GM18505 (cell line): ENCODE measurements around the gene OPTC.

ENCODE experiments used
- ATAC-seq: cut with Tn5 transposase; IDR thresholded peaks from one replicate; pipeline ENCODE4 v1.9.1; 2021; ENCODE audit not compliant: unreplicated experiment
- POLR2A ChIP-seq: IDR thresholded peaks from 4 replicates; pipeline ENCODE4 v1.6.1; 2011; ENCODE audit warnings: borderline replicate concordance; ENCODE audit not compliant: insufficient read depth, insufficient read length; ENCODE audit errors: extremely low read depth

Gene OPTC

DNA sequence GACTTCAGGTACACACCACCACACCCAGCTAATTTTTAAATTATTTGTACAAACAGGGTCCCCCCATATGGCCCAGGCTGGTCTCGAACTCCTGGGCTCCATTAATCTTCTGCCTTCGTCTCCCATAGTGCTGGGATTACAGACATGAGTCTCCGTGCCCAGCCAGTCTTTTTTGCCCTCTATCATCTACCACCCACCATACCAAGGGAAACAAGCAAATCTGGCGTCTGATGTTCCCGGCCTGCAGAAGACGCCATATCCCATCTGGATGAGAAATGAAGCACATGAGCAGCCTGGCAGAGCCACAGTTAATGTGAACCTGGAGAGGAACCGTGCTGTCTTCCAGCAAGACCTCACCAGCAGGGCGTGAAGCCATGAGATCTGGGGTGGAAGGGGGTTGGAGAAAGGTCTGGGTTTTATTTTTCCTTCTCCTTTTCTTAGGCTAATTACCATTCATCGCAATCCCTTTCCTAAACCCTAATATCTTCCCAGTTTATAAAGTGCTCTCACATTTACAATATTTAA lies 20.1 kb upstream of the OPTC start:
- TF ChIP-seq POLR2A = no peak
- ATAC-seq = no peak

DNA sequence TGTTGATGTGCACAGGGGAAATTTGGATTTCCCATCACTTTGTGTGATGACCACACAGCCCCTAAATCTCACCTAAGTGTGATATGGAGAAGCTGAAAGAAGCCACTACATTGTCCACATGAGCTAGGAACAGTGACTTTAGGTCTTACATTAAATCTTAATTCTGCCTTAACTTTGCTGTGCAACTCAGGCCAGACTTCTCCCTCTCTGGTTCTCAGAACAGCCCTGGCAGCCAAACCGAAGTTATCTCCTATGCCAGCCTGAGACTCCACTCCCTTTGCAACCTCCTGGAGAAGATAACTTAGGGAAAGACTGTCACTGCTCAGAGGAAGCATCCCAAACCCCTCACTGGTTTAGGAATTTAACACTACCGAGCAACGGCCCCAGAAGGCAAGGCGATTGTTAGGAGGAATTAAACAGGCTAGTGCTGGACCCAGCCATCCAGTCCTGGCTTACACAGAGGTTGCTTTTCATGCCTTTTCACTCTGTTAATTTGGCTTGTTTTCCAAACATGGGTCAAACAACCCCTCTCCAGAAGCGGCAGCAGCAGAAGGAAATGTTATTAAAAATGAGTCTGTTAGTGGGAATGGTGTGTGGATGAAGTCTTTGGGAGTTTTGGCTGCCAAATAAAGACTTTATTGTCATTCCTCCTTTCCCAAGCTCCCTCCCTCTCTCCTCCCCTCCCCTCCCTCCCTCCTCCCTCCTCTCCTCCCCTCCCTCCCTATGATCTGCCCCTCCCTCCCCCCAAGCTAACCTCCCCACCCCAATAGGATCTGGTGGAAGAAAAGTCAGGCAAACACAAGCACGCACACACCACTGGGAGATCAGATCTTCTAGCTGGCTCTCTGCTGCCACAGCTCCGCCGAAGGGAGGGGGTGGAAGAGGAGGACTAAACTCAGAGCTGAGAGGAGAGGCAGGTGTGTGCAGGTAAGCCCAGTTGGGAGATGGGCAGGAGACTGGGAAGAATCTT lies 18.7 kb upstream of the OPTC start, which contains the start of gene PRELP:
Gene PRELP, plus strand, starts transcription at position 795 of the 970 bp plus-strand sequence. CDS start 7,379 bp downstream, outside the sequence.
- no peak for ATAC-seq
- TF ChIP-seq POLR2A = no peak

DNA sequence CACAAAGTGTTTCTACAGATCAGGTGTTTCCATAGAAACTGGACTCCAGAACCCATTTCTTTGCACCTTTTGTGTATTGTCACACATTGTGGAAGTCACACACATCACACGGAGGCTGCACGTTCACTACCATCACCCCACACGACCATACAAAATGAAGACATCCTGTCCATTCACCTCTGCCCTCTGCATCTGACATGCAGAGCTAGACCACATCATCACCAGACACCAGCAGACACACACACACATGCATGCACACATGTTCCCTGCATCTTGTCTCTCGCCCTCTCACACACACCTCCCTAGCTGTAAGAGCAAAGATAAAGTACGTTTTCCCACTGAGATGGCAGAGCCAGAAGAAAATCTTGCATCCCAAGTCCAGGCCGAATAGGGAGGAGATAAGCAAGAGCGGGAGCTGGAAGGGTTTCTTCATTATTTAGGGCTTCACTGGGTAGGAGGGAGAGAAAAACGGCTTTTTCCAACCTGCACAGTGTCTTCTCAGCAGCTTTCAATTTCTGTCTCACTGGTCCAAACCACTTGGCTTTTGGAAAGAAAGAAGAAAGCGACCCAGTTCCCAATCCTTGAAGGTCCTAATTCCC lies 17.6 kb upstream of the OPTC start:
- no peak for TF ChIP-seq POLR2A
- ATAC-seq = no peak

DNA sequence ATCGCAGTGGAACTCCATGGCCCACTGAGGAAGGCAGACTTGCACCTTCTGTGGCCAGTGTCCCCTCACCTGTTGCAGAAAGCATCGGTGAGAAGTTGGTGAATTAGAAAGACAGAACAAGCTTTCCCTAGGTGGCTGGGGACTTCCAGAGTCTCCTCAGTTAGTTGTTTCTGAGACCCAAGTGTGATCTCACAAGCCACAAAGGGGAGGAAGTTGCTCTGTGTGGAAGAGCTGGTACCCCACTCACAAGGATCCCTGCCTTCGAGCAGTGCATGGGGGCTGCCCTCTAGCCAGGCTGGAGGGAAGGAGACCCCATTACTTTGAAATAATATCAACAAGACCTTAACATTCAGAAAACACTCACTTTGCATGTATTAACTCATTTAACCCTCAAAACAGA lies 16.2 kb upstream of the OPTC start:
- no peak for TF ChIP-seq POLR2A
- ATAC-seq = no peak

DNA sequence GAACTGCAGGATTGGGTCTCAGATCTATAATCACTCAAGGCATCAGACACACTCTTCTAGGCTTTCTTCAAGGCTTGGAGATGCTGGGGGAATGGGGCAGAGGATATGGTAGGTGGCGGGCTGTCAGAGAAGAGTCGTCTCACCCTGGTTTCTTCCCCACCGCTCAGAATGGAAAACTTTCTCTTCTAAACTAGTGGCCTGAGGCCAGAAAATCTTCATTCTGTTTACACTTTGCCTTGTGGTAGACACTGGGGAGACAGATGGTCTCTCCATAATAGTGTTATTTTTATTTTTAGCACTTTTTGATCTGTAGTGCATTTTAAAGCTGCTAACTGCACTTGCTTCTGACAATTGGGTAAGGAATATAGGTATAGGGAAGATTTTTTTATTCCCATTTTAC lies 15.7 kb upstream of the OPTC start:
- no peak for ATAC-seq
- no peak for TF ChIP-seq POLR2A

- ATAC-seq = no peak
- TF ChIP-seq POLR2A = no peak
Measured at GRCh38 chr1:203478986-203479385, 15.0 kb upstream of the OPTC start.

DNA sequence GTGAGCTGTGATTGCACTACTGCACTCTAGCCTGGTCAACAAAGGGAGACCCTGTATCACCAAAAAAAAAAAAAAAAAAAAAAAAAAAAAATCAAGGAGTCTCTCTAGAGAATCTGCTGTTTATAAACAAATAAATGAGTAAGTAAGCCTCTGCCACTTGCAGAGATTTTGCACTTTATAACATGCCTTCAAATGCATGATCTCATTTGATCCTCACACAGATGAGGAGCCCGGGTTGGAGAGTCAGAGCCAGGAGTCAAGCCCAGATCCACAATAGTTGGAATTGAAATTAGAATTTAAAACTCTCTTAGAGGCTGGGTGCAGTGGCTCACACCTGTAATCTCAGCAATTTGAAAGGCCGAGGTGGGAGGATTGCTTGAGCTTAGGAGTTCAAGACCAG lies 14.3 kb upstream of the OPTC start:
- ATAC-seq = no peak
- TF ChIP-seq POLR2A = no peak

DNA sequence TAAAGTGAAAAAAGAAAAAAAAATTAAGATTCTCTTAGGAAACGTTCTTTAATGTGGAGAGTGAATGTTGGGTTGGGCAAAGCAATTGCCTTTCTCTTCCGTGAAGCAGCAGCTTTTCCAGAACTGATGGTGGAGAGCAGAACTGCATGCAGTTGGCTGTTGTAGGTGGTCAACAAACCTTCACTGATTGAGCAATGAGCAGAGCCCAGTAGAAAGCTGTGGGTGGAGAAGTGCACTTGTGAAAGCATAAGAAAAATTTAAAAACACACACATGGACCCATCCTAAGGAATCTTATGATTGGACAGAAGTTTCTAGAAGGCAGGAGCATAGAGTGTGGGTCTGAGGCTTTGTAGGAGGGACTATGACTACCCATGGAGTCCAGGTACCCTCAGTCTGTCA lies 13.9 kb upstream of the OPTC start:
- TF ChIP-seq POLR2A = no peak

DNA sequence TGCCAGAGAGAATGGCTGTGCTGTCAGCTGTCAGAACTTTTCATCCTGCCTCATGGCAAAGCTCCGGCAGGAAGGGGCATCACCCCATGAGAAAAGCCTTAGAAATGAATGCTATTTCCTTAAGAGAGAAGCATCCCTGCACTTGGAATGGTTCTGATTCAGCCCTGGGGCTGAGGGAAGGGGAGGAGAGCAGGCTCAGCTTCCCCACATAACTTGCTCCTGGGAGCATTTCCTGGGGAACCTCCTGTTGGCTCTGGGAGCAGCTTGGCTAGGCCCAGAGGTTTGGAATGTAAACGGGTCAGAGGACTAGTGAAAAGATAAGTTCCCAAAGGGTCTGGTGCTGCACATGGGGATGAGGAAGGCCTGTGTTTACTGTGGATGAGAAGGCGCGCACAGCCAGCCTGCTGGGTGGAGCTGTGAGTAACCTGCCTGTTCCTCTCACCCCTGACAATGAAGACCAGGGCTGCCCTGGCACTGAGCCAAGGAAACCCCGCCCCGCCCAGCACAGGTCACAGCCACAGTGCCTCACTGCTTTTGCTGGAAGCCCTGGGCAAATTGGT lies 13.3 kb upstream of the OPTC start:
- TF ChIP-seq POLR2A = no peak
- no peak for ATAC-seq

More for the DNA sequence above, 13.9 kb upstream of the OPTC start:
- no peak for ATAC-seq

DNA sequence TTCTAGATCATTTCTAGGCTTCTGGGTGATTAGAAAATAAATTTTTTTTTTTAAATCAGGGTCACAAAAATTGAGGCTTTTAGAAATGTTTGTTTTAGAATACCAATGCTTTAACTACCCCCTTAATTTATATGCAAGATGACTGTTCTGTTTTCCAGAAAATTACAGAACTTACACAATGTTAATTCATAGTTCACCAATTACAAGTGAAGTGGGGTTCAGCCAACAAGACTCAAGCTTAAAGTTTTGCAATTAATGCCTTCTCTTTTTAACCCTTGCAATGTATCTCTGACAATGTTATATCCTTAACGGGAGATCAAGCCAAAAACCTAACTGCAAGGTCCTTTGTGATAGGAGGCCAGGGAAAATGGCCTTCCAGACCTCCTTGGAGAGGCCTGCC lies 12.8 kb upstream of the OPTC start:
- no peak for ATAC-seq

GRCh38 chr1:203486618-203487370 lies 7.2 kb upstream of the OPTC start:
- ATAC-seq = no peak
- no peak for TF ChIP-seq POLR2A

More for the DNA sequence above, 12.8 kb upstream of the OPTC start:
- no peak for TF ChIP-seq POLR2A

GRCh38 chr1:203488539-203488938 lies 5.4 kb upstream of the OPTC start:
- TF ChIP-seq POLR2A = no peak
- ATAC-seq = no peak

- no peak for TF ChIP-seq POLR2A
- no peak for ATAC-seq
Measured at GRCh38 chr1:203490607-203491006, 3.3 kb upstream of the OPTC start.
